GM23248 (cell line): ENCODE data around the gene OR2L8. TPM values are rescaled to one million over a fixed set of nuclear protein-coding genes. Genes with fewer than 3 reads are reported as not detected.
"Not testable (repeated sequence)": the region's sequence is repeated elsewhere in the genome, so short reads cannot be mapped to it uniquely, and the experiment has no call there.

Experiments
- DNase-seq: peaks from one replicate; pipeline ENCODE4 v3.0.0-alpha.2; 2015
- H2AFZ ChIP-seq: fragments of 200-600 bp; sonication (generic); 2 replicates; pipeline ENCODE4 v1.6.1; 2016; ENCODE audit warnings: antibody characterized with exemption
- H3F3A ChIP-seq: fragments of 200-600 bp; sonication (generic); 2 replicates; pipeline ENCODE4 v1.6.1; 2016; ENCODE audit warnings: mild to moderate bottlenecking, antibody characterized with exemption, mixed run types; ENCODE audit not compliant: insufficient read depth
- H3K27ac ChIP-seq: fragments of 200-600 bp; sonication (generic); 2 replicates; pipeline ENCODE4 v1.5.1; 2016; ENCODE audit warnings: mild to moderate bottlenecking
- H3K27me3 ChIP-seq: fragments of 200-600 bp; sonication (generic); replicated peaks from 2 replicates; pipeline ENCODE4 v1.6.1; 2016; ENCODE audit warnings: mild to moderate bottlenecking; ENCODE audit not compliant: insufficient read depth
- H3K36me3 ChIP-seq: fragments of 200-600 bp; sonication (generic); 2 replicates; pipeline ENCODE4 v1.6.1; 2016; ENCODE audit warnings: low read depth, mild to moderate bottlenecking
- H3K4me1 ChIP-seq: fragments of 200-600 bp; sonication (generic); 2 replicates; pipeline ENCODE4 v1.6.1; 2016; ENCODE audit warnings: mild to moderate bottlenecking; ENCODE audit not compliant: insufficient read depth
- H3K4me2 ChIP-seq: fragments of 200-600 bp; sonication (generic); one replicate; pipeline ENCODE4 v1.6.1; 2016; ENCODE audit warnings: mild to moderate bottlenecking; ENCODE audit not compliant: unreplicated experiment
- H3K4me3 ChIP-seq: fragments of 200-600 bp; sonication (generic); 2 replicates; pipeline ENCODE4 v1.5.1; 2016; ENCODE audit warnings: mild to moderate bottlenecking
- H3K79me2 ChIP-seq: fragments of 200-600 bp; sonication (generic); 2 replicates; pipeline ENCODE4 v1.6.1; 2016; ENCODE audit warnings: mild to moderate bottlenecking; ENCODE audit not compliant: insufficient read depth
- H3K9ac ChIP-seq: fragments of 200-600 bp; sonication (generic); 2 replicates; pipeline ENCODE4 v1.6.1; 2016; ENCODE audit warnings: mild to moderate bottlenecking
- H3K9me2 ChIP-seq: fragments of 200-600 bp; sonication (generic); 2 replicates; pipeline ENCODE4 v1.6.1; 2016; ENCODE audit warnings: mixed run types, mild to moderate bottlenecking, moderate library complexity; ENCODE audit not compliant: insufficient read depth
- H3K9me3 ChIP-seq: fragments of 200-600 bp; sonication (generic); one replicate; pipeline ENCODE4 v1.6.1; 2017; ENCODE audit warnings: low read depth
- H4K20me1 ChIP-seq: fragments of 200-600 bp; sonication (generic); 2 replicates; pipeline ENCODE4 v1.6.0; 2016; ENCODE audit not compliant: insufficient read depth
- EZH2 ChIP-seq: fragments of 200-600 bp; sonication (generic); IDR thresholded peaks from 2 replicates; pipeline ENCODE4 v1.6.1; 2018; ENCODE audit warnings: antibody characterized with exemption, mild to moderate bottlenecking; ENCODE audit not compliant: insufficient read depth, poor library complexity, severe bottlenecking
- EZH2phosphoT487 ChIP-seq: fragments of 200-600 bp; sonication (generic); IDR thresholded peaks from 2 replicates; pipeline ENCODE4 v1.6.1; 2018; ENCODE audit warnings: antibody characterized with exemption, moderate library complexity, mild to moderate bottlenecking, low read depth; ENCODE audit not compliant: insufficient read depth
- WGBS, 2 experiments: methylation state at CpG; one replicate each; pipeline ENCODE4 v1.1.6; 2015 to 2017; ENCODE audit warnings: low lambda C conversion rate in 2 of 2, low coverage in 1 of 2; ENCODE audit errors: missing lambda C conversion rate in 2 of 2; 5-methylcytosine and 5-hydroxymethylcytosine counted together
- in situ Hi-C: fragments of 300-500 bp; cut with MboI; formaldehyde crosslinking; loops from 2 replicates; pipeline ENCODE4 v1.15.0; 2020
- polyA plus RNA-seq: library from polyadenylated mRNA; unstranded; fragments of >200 nt; fragmentation: Nextera tagmentation; extraction: Ambion mirVana; gene quantifications from 2 replicates; pipeline ENCODE4 v1.2.1, GENCODE V29; 2016
- total RNA-seq: library from RNA; depleted of rRNA; stranded (reverse); fragments of >200 nt; shearing (Covaris generic); gene quantifications from 2 replicates; pipeline ENCODE4 v1.2.3, GENCODE V29; 2014

Gene OR2L8
- total and polyA plus RNA-seq, 2 experiments from 2014 or later = not detected

DNA sequence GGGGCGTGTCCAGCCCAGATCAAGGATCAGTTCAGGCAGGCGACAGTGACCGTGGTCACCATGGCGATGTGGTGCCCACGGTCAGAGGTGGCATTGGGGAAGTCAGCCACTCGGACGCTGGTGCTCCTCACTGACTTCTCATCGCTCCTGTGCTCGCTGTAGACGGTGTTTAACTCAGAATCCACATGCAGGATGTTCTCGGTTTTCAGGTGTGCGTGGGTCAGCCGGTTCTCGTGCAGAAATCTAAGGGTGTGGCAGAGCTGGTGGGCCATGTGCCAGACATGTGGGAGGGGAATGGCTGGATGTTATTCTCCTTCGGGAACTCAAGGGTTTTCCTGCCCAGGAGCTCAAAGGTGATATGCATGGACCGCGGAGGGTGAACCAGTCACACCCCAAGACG, 12.2 kb upstream of the OR2L8 start:
- Histone ChIP-seq H3K4me3 (no peak overlapping the region), H4K20me1 (no peaks in the 10 kb centered on the region), H3K27ac (no peak overlapping the region), H3F3A (no peaks in the 10 kb centered on the region), H3K9me3 (no peaks in the 10 kb centered on the region), H3K4me2 (no peak overlapping the region), H2AFZ (no peak overlapping the region), H3K4me1 (no peaks in the 10 kb centered on the region), H3K9ac (no peak overlapping the region), H3K27me3 (no peaks in the 10 kb centered on the region), H3K9me2 (no peaks in the 10 kb centered on the region), H3K79me2 (no peaks in the 10 kb centered on the region), H3K36me3 (no peaks in the 10 kb centered on the region)
- DNase-seq = no peak
- no peak for TF ChIP-seq EZH2
- no peak for TF ChIP-seq EZH2phosphoT487
- in situ Hi-C loops = no loop called here
- 62 to 64% methylated on average over 18 of the region's 18 CpGs for WGBS, 2 experiments

- H3K79me2 ChIP-seq, H3K27ac ChIP-seq, H2AFZ ChIP-seq, H3K9me2 ChIP-seq, H3F3A ChIP-seq, H3K9ac ChIP-seq, H3K4me3 ChIP-seq, H3K27me3 ChIP-seq, in situ Hi-C loops, H3K9me3 ChIP-seq, H3K4me2 ChIP-seq, H3K36me3 ChIP-seq, H4K20me1 ChIP-seq, H3K4me1 ChIP-seq: not testable (repeated sequence)
- 16 to 19% methylated on average over 41 to 44 of the region's 44 CpGs for WGBS, 2 experiments
- DNase-seq = peak; percentile 25
These were observed 11.5 kb upstream of the OR2L8 start for GRCh38 chr1:247936965-247937734.

DNA sequence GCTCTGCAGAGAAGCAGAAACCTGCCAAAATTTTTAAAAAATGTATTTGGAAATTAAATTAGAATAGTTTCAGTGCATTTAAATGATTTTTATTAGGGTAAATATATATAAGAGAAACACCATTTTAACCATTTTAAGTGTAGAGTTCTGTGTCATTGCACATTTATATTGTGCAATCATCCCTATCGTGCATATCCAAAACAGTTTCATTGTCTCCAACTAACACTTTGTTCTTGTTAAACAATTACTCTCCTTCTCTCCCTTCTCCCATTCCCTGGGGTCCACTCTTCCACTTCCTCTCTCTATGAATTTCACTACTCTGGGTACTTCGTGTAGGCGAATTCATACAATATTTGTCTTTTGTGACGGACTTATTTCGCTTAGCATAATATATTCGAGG, 6.0 kb upstream of the OR2L8 start:
- no peak overlapping the region for H3K9ac ChIP-seq
- DNase-seq = no peak
- no peak overlapping the region for H3K27ac ChIP-seq
- H3K9me2 ChIP-seq = no peaks in the 10 kb centered on the region
- in situ Hi-C loops = no loop called here
- TF ChIP-seq EZH2phosphoT487 (no peak), EZH2 (no peak)
- no peaks in the 10 kb centered on the region for H3K79me2 ChIP-seq
- no peaks in the 10 kb centered on the region for H4K20me1 ChIP-seq
- no peak overlapping the region for H3K4me3 ChIP-seq
- no peaks in the 10 kb centered on the region for H3F3A ChIP-seq
- no peak overlapping the region for H2AFZ ChIP-seq
- H3K9me3 ChIP-seq = no peaks in the 10 kb centered on the region
- no peaks in the 10 kb centered on the region for H3K4me1 ChIP-seq
- WGBS, 2 experiments = 22 to 29% methylated on average over 6 of the region's 6 CpGs
- H3K4me2 ChIP-seq = no peak overlapping the region
- no peaks in the 10 kb centered on the region for H3K36me3 ChIP-seq
- H3K27me3 ChIP-seq = no peaks in the 10 kb centered on the region

- H3K9ac ChIP-seq = no peak overlapping the region
- in situ Hi-C loops = no loop called here
- no peak overlapping the region for H3K4me3 ChIP-seq
- H3K4me1 ChIP-seq = no peaks in the 10 kb centered on the region
- H3K4me2 ChIP-seq = no peak overlapping the region
- TF ChIP-seq EZH2 = no peak
- TF ChIP-seq EZH2phosphoT487 = no peak
- H3F3A ChIP-seq = no peaks in the 10 kb centered on the region
- H3K27ac ChIP-seq = no peak overlapping the region
- no peaks in the 10 kb centered on the region for H4K20me1 ChIP-seq
- H3K9me2 ChIP-seq = no peaks in the 10 kb centered on the region
- H3K9me3 ChIP-seq = no peaks in the 10 kb centered on the region
- no peak overlapping the region for H2AFZ ChIP-seq
- H3K27me3 ChIP-seq = no peaks in the 10 kb centered on the region
- no peaks in the 10 kb centered on the region for H3K36me3 ChIP-seq
- no peaks in the 10 kb centered on the region for H3K79me2 ChIP-seq
- no peak for DNase-seq
- 31 to 60% methylated on average over 1 of the region's 1 CpG for WGBS, 2 experiments
These were observed 4.8 kb downstream of the OR2L8 start for GRCh38 chr1:247953408-247953807.

DNA sequence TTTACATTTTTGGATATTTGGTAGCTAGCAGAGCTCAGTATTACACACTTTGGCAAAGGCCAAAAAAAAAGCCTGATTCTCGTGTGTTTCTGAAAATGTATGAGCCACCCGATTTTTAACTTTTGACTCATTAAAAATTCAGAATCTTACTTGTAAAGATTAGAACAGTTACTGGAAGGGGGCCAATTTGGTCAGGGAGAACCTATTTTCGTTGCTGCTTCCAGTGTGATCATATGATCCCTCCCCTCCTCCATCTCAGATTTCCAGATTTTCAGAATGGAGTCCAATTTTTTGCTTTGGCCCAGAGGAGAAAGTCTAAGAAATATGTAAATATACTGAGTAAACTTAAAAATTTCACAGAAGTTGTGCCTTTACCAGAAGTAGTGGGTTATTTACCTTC, 13.1 kb downstream of the OR2L8 start:
- no peaks in the 10 kb centered on the region for H4K20me1 ChIP-seq
- H3K9me3 ChIP-seq = no peaks in the 10 kb centered on the region
- no peaks in the 10 kb centered on the region for H3K36me3 ChIP-seq
- no peak for TF ChIP-seq EZH2
- TF ChIP-seq EZH2phosphoT487 = no peak
- WGBS, 2 experiments = 0 to 1% methylated on average over 3 of the region's 3 CpGs
- no peaks in the 10 kb centered on the region for H3K79me2 ChIP-seq
- no peaks in the 10 kb centered on the region for H3K27me3 ChIP-seq
- no peaks in the 10 kb centered on the region for H3K4me1 ChIP-seq
- no peak overlapping the region for H2AFZ ChIP-seq
- no peak overlapping the region for H3K9ac ChIP-seq
- no peak overlapping the region for H3K27ac ChIP-seq
- DNase-seq = no peak
- H3F3A ChIP-seq = no peaks in the 10 kb centered on the region
- H3K4me2 ChIP-seq = no peak overlapping the region
- no peaks in the 10 kb centered on the region for H3K9me2 ChIP-seq
- H3K4me3 ChIP-seq = no peak overlapping the region
- in situ Hi-C loops = no loop called here
